HFF-Myc (cell line): ENCODE data around the gene WDR12.
"Not testable (repeated sequence)": the region's sequence is repeated elsewhere in the genome, so short reads cannot be mapped to it uniquely, and the experiment has no call there.

ENCODE experiments used
- DNase-seq: peaks from one replicate; pipeline ENCODE4 v3.0.0-alpha.2; 2011; ENCODE audit warnings: low read depth; ENCODE audit errors: extremely low read depth
- H3K4me3 ChIP-seq: replicated peaks from 2 replicates; pipeline ENCODE4 v1.5.1; 2011; ENCODE audit warnings: low read depth, mild to moderate bottlenecking, control low read depth, low read length
- TF ChIP-seq, protein P1 (sequence below): IDR thresholded peaks from 2 replicates; pipeline ENCODE4 v1.5.1; 2012; ENCODE audit warnings: mild to moderate bottlenecking, low read depth, low read length, control low read depth; ENCODE audit errors: missing control alignments

Gene WDR12

GRCh38 chr2:202941771-202942170 is 30.3 kb upstream of the WDR12 start:
- DNase-seq, result no peak
- TF ChIP-seq, protein P1, sequence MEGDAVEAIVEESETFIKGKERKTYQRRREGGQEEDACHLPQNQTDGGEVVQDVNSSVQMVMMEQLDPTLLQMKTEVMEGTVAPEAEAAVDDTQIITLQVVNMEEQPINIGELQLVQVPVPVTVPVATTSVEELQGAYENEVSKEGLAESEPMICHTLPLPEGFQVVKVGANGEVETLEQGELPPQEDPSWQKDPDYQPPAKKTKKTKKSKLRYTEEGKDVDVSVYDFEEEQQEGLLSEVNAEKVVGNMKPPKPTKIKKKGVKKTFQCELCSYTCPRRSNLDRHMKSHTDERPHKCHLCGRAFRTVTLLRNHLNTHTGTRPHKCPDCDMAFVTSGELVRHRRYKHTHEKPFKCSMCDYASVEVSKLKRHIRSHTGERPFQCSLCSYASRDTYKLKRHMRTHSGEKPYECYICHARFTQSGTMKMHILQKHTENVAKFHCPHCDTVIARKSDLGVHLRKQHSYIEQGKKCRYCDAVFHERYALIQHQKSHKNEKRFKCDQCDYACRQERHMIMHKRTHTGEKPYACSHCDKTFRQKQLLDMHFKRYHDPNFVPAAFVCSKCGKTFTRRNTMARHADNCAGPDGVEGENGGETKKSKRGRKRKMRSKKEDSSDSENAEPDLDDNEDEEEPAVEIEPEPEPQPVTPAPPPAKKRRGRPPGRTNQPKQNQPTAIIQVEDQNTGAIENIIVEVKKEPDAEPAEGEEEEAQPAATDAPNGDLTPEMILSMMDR, result no peak
- no peak overlapping the region for H3K4me3 ChIP-seq

GRCh38 chr2:202938960-202939359 is 27.5 kb upstream of the WDR12 start:
- no peak for DNase-seq
- TF ChIP-seq, protein P1, result no peak
- H3K4me3 ChIP-seq, result no peak overlapping the region

DNA sequence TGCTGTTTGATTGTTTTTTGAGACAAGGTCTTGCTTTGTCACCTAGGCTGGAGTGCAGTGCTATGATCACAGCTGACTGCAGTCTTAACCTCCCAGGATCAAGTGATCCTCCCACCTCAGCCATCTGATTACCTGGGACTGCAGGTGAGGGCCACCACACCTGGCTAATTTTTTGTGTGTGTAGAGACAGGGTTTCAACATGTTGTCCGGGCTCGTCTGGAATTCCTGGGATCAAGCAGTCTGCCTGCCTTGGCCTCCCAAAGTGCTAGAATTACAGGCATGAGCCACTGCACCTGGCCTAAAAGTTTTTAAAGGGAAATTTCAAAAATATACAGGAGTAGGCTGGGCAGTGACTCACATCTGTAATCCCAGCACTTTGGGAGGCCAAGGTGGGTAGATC is 23.0 kb upstream of the WDR12 start:
- TF ChIP-seq, protein P1, result no peak
- DNase-seq, result no peak
- no peak overlapping the region for H3K4me3 ChIP-seq

DNA sequence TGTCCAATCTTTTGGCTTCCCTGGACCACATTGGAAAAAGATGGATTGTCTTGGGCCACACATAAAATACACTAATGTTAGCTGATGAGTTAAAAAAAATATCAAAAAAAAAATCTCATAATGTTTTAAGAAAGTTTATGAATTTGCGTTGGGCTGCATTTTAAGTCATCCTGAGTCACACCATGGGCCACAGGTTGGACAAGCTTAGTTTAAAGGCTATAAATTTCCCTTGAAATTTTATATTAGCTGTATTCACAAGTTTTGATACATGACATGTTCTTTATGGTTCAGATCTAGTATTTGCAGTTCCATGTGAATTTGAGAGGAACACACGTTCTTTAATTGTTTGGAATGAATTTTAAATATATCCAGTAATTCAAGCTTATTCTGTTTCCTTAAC is 22.5 kb upstream of the WDR12 start:
- DNase-seq, result no peak
- TF ChIP-seq, protein P1, result no peak
- H3K4me3 ChIP-seq, result no peak overlapping the region

- TF ChIP-seq, protein P1, result no peak
- no peak for DNase-seq
- no peak overlapping the region for H3K4me3 ChIP-seq
These were observed 21.7 kb upstream of the WDR12 start for GRCh38 chr2:202933139-202933510.

- TF ChIP-seq, protein P1, result no peak
- H3K4me3 ChIP-seq, result no peak overlapping the region
- DNase-seq, result peak; percentile 4
These were observed 21.1 kb upstream of the WDR12 start for GRCh38 chr2:202932425-202933138.

- TF ChIP-seq, protein P1, result no peak
- H3K4me3 ChIP-seq, result no peak overlapping the region
- DNase-seq, result no peak
These were observed 7.4 kb upstream of the WDR12 start for GRCh38 chr2:202918860-202919259.

GRCh38 chr2:202912342-202913201 is 1.1 kb upstream of the WDR12 start:
- DNase-seq, result not testable (repeated sequence)

More at GRCh38 chr2:202912342-202913201, 1.1 kb upstream of the WDR12 start:
- H3K4me3 ChIP-seq, result peak overlapping the region; percentile 75
